H1 (cell line): ENCODE results near the gene PVR. TPM values are rescaled to one million over a fixed set of nuclear protein-coding genes. Genes with fewer than 3 reads are reported as not detected.

Experiments used
- CTCF ChIA-PET: fragments of 300-600 bp; sonication (Branson Sonifier 250); formaldehyde crosslinking; loops from one replicate; lab custom pipeline; 2021; ENCODE audit not compliant: partially characterized antibody; lab: Charles Lee
- POLR2A ChIA-PET: fragments of 300-600 bp; sonication (Branson Sonifier 250); formaldehyde crosslinking; loops from one replicate; lab custom pipeline; 2021; ENCODE audit warnings: inconsistent platforms; ENCODE audit not compliant: partially characterized antibody; lab: Charles Lee
- DNase-seq, 2 experiments: peaks; one replicate each; pipeline versions ENCODE4 v3.0.0 to v3.0.0-alpha.2; 2010 to 2022; ENCODE audit warnings: low spot score in 2 of 2, low read depth in 1 of 2, mixed read lengths in 1 of 2
- FAIRE-seq: peaks from 2 replicates; lab custom pipeline; 2011; peaks lifted over from hg19 to GRCh38; lab: Jason Lieb, UNC
- H2AFZ ChIP-seq: 2 replicates; pipeline ENCODE4 v1.8.1; 2012; ENCODE audit warnings: low read length, inconsistent platforms
- H2AK5ac ChIP-seq: 2 replicates; pipeline ENCODE4 v1.6.1; 2013; ENCODE audit warnings: low read depth, low read length
- H2BK120ac ChIP-seq: replicated peaks from 2 replicates; pipeline ENCODE3; 2013; ENCODE audit warnings: low read depth, low read length, inconsistent platforms
- H2BK12ac ChIP-seq: 2 replicates; pipeline ENCODE4 v1.6.1; 2013; ENCODE audit warnings: low read depth, low read length
- H2BK15ac ChIP-seq: 2 replicates; pipeline ENCODE4 v1.6.1; 2013; ENCODE audit warnings: low read length
- H2BK20ac ChIP-seq: 2 replicates; pipeline ENCODE4 v1.6.1; 2013; ENCODE audit warnings: low read length
- H2BK5ac ChIP-seq: 2 replicates; pipeline ENCODE4 v1.6.1; 2013; ENCODE audit warnings: low read depth, low read length
- H3K14ac ChIP-seq: 2 replicates; pipeline ENCODE4 v1.6.1; 2013; ENCODE audit warnings: inconsistent platforms; ENCODE audit not compliant: insufficient read length
- H3K18ac ChIP-seq: 2 replicates; pipeline ENCODE4 v1.6.1; 2013; ENCODE audit warnings: low read length; ENCODE audit errors: extremely low read depth
- H3K23ac ChIP-seq: 2 replicates; pipeline ENCODE4 v1.6.1; 2013; ENCODE audit warnings: inconsistent platforms; ENCODE audit not compliant: insufficient read length
- H3K23me2 ChIP-seq: 2 replicates; pipeline ENCODE4 v1.6.1; 2013; ENCODE audit warnings: low read depth, low read length
- H3K27ac ChIP-seq: 2 replicates; pipeline ENCODE4 v1.6.1; 2011; ENCODE audit warnings: low read depth, low read length, inconsistent platforms
- H3K27me3 ChIP-seq, 4 experiments: replicated peaks in 1 of 4; 1 replicate in 1 of 4; 2 replicates in 3 of 4; pipeline versions ENCODE4 v1.6.1 to v1.8.1; 2011 to 2013; ENCODE audit warnings: low read length in 3 of 4, mild to moderate bottlenecking in 3 of 4, inconsistent platforms in 2 of 4, mixed read lengths in 2 of 4, moderate library complexity in 1 of 4; ENCODE audit not compliant: control insufficient read depth in 3 of 4, insufficient read depth in 3 of 4; ENCODE audit errors: extremely low read depth in 1 of 4
- H3K36me3 ChIP-seq, 4 experiments: 2 replicates each; pipeline versions ENCODE4 v1.6.1 to v1.8.1; 2011 to 2013; ENCODE audit warnings: mild to moderate bottlenecking in 4 of 4, low read length in 3 of 4, moderate library complexity in 2 of 4, control low read depth in 1 of 4, inconsistent platforms in 1 of 4; ENCODE audit not compliant: insufficient read depth in 4 of 4, control insufficient read depth in 2 of 4
- H3K4ac ChIP-seq: replicated peaks from 2 replicates; pipeline ENCODE3; 2013; ENCODE audit warnings: low read length, low read depth, mixed read lengths, inconsistent platforms; ENCODE audit not compliant: insufficient read length
- H3K4me1 ChIP-seq, 4 experiments: replicated peaks in 1 of 4; 1 replicate in 1 of 4; 2 replicates in 3 of 4; pipeline versions ENCODE4 v1.6.1 to v1.8.1; 2011 to 2013; ENCODE audit warnings: low read length in 3 of 4, inconsistent platforms in 2 of 4, mixed read lengths in 1 of 4; ENCODE audit not compliant: insufficient read depth in 4 of 4, control insufficient read depth in 3 of 4
- H3K4me2 ChIP-seq, 2 experiments: 2 replicates each; pipeline versions ENCODE4 v1.6.1 to v1.8.1; 2011 to 2013; ENCODE audit warnings: low read depth in 2 of 2, low read length in 2 of 2, control low read depth in 1 of 2, inconsistent platforms in 1 of 2, mild to moderate bottlenecking in 1 of 2; ENCODE audit not compliant: insufficient read depth in 1 of 2
- H3K4me3 ChIP-seq, 4 experiments: fragments of 200-600, 300-600 bp in 1 of 4; sonication (generic), shearing (Covaris generic), sonication (Bioruptor Twin) in 1 of 4; 2 replicates each; pipeline versions ENCODE4 v1.5.1 to v1.8.1; 2011 to 2016; ENCODE audit warnings: low read length in 4 of 4, low read depth in 3 of 4, control low read depth in 2 of 4, inconsistent platforms in 2 of 4, mild to moderate bottlenecking in 2 of 4, mixed read lengths in 1 of 4, moderate library complexity in 1 of 4; ENCODE audit not compliant: insufficient read depth in 2 of 4; ENCODE audit errors: extremely low read depth in 1 of 4
- H3K56ac ChIP-seq: replicated peaks from 2 replicates; pipeline ENCODE3; 2013; ENCODE audit warnings: low read depth, mild to moderate bottlenecking, mixed read lengths, low read length, inconsistent platforms; ENCODE audit not compliant: insufficient read length
- H3K79me1 ChIP-seq: 2 replicates; pipeline ENCODE4 v1.6.1; 2013; ENCODE audit warnings: low read depth, low read length, control low read depth
- H3K79me2 ChIP-seq, 2 experiments: 2 replicates each; pipeline versions ENCODE4 v1.6.1 to v1.8.1; 2012 to 2013; ENCODE audit warnings: low read length in 2 of 2, mild to moderate bottlenecking in 2 of 2, inconsistent platforms in 1 of 2; ENCODE audit not compliant: insufficient read depth in 2 of 2, control insufficient read depth in 1 of 2
- H3K9ac ChIP-seq, 4 experiments: replicated peaks in 1 of 4; 1 replicate in 1 of 4; 2 replicates in 3 of 4; pipeline versions ENCODE4 v1.6.1 to v1.8.1; 2011 to 2013; ENCODE audit warnings: low read depth in 3 of 4, low read length in 3 of 4, control low read depth in 2 of 4, mild to moderate bottlenecking in 2 of 4, moderate library complexity in 2 of 4, inconsistent platforms in 1 of 4; ENCODE audit errors: extremely low read depth in 1 of 4
- H3K9me3 ChIP-seq, 2 experiments: 2 replicates each; pipeline versions ENCODE4 v1.6.1 to v1.8.1; 2012 to 2013; ENCODE audit warnings: mild to moderate bottlenecking in 2 of 2, moderate library complexity in 2 of 2, control low read depth in 1 of 2, inconsistent platforms in 1 of 2, low read depth in 1 of 2, low read length in 1 of 2, mixed read lengths in 1 of 2; ENCODE audit not compliant: insufficient read depth in 2 of 2
- H4K20me1 ChIP-seq, 2 experiments: replicated peaks in 1 of 2; 2 replicates each; pipeline versions ENCODE3 to v1.8.1; 2011 to 2013; ENCODE audit warnings: inconsistent platforms in 2 of 2, low read length in 2 of 2, mild to moderate bottlenecking in 1 of 2; ENCODE audit not compliant: insufficient read depth in 2 of 2, control insufficient read depth in 1 of 2
- H4K5ac ChIP-seq: 2 replicates; pipeline ENCODE4 v1.6.1; 2013; ENCODE audit warnings: low read length, low read depth, mixed read lengths, inconsistent platforms; ENCODE audit not compliant: insufficient read length
- H4K8ac ChIP-seq: 2 replicates; pipeline ENCODE4 v1.8.0; 2013; ENCODE audit warnings: mild to moderate bottlenecking, moderate library complexity, low read length, inconsistent platforms; ENCODE audit not compliant: insufficient read depth; ENCODE audit errors: extremely low read depth
- H4K91ac ChIP-seq: replicated peaks from 2 replicates; pipeline ENCODE3; 2013; ENCODE audit warnings: low read length, mixed read lengths, inconsistent platforms; ENCODE audit not compliant: insufficient read length
- ASH2L ChIP-seq: fragments of 200-600, 300-600 bp; sonication (generic); IDR thresholded peaks from one replicate; pipeline ENCODE4 v1.7.1; 2017; ENCODE audit warnings: low read length
- RFX5 ChIP-seq: IDR thresholded peaks from 2 replicates; pipeline ENCODE4 v1.6.1; 2011; ENCODE audit warnings: low read depth, low read length, improper control_type of control experiment, borderline replicate concordance
- RXRA ChIP-seq: IDR thresholded peaks from 2 replicates; pipeline ENCODE4 v1.6.1; 2011; ENCODE audit warnings: low read depth, mild to moderate bottlenecking, low read length, moderate library complexity; ENCODE audit not compliant: insufficient read depth
- ZNF274 ChIP-seq: IDR thresholded peaks from 2 replicates; pipeline ENCODE4 v1.7.0; 2012; ENCODE audit warnings: low read length, borderline replicate concordance; ENCODE audit errors: extremely low read depth
- WGBS, 2 experiments: shearing (Covaris generic) in 1 of 2; methylation state at CpG; one replicate each; pipeline versions ENCODE4 v1.1.6 to v1.1.7; 2013 to 2015; ENCODE audit warnings: low lambda C conversion rate in 2 of 2, mixed read lengths in 2 of 2, inconsistent platforms in 1 of 2, low coverage in 1 of 2, missing lambda C conversion rate in 1 of 2; ENCODE audit not compliant: insufficient replicate concordance in 2 of 2, insufficient coverage in 1 of 2, insufficient read length in 1 of 2; ENCODE audit errors: extremely low coverage in 1 of 2, missing lambda C conversion rate in 1 of 2; 5-methylcytosine and 5-hydroxymethylcytosine counted together
- polyA plus RNA-seq, 7 experiments: library from polyadenylated mRNA; depleted of rRNA in 3 of 7; stranded (reverse) in 5 of 7; unstranded in 2 of 7; fragments of >200 nt in 5 of 7; fragments of 200-250 nt in 2 of 7; gene quantifications; 1 replicate in 5 of 7; 2 replicates in 1 of 7; 4 replicates in 1 of 7; pipeline versions ENCODE4 v1.2.1 to v1.2.3, GENCODE V29; 2011 to 2013; ENCODE audit warnings: missing spikeins in 2 of 7, mixed read lengths in 2 of 7
- total RNA-seq: library from RNA; stranded (reverse); fragmentation: NEBNext Ultra II Directional; extraction: Animal tissue kit (Norgen Biotek cat#: 25700); gene quantifications from 2 replicates; pipeline ENCODE4 v1.2.1, GENCODE V29; 2021

Gene PVR
- total and polyA plus RNA-seq, 2 of the 8 experiments (the other 6 are each of a cell fraction or from before 2014, with no cell fraction given) = 13.3 to 14.8 TPM

GRCh38 chr19:44708940-44709339 is 65.2 kb downstream of the PVR start:
- Histone ChIP-seq H3K14ac (no peak overlapping the region), H3K27ac (no peak overlapping the region), H3K9ac (no peak overlapping the region), H3K79me2 (no peaks in the 10 kb centered on the region), H3K4me3 (no peak overlapping the region), H4K8ac (no peak overlapping the region), H2AK5ac (no peak overlapping the region), H3K4me1 (no peaks in the 10 kb centered on the region), H3K27me3 (0 out of 7 replicates have a peak, but pooled peaks cover 0 to 2% (median 0%) of the 10 kb centered on the region in 4 experiments), H2BK120ac (no peak overlapping the region), H2BK5ac (no peak overlapping the region), H3K23me2 (no peaks in the 10 kb centered on the region; the same call in 1 of the 2 replicates), H3K18ac (no peak overlapping the region), H3K4me2 (no peak overlapping the region), H3K79me1 (no peaks in the 10 kb centered on the region), H3K4ac (no peak overlapping the region), H2BK15ac (no peak overlapping the region), H2BK12ac (no peak overlapping the region), H4K5ac (no peak overlapping the region), H3K9me3 (no peaks in the 10 kb centered on the region), H3K23ac (no peak overlapping the region), H4K91ac (no peak overlapping the region), H2AFZ (no peak overlapping the region), H3K36me3 (no peaks in the 10 kb centered on the region), H2BK20ac (no peak overlapping the region), H4K20me1 (no peaks in the 10 kb centered on the region), H3K56ac (no peak overlapping the region)
- WGBS, 2 experiments = 84% methylated on average over 5 of the region's 5 CpGs; no CpG with 5 or more reads in 1 of the 2 experiments
- ChIA-PET POLR2A (interaction anchor here (1.3 to 1.5 kb wide), 2 partner anchors 10 to 378 kb away, joined by 3 to 5 read pairs; no protein-coding TSS in a partner anchor), CTCF (interaction anchor here (1.2 to 2.4 kb wide), 5 partner anchors 14 to 64 kb away, joined by 3 to 9 read pairs (median 4); no protein-coding TSS in a partner anchor)
- DNase-seq (no peak), FAIRE-seq (no peak)
- no peak for TF ChIP-seq RFX5
- no peak for TF ChIP-seq RXRA
- no peak for TF ChIP-seq ZNF274
- TF ChIP-seq ASH2L = no peak
